ENCODE data around the gene TTL.
"Not testable (repeated sequence)": the region's sequence is repeated elsewhere in the genome, so short reads cannot be mapped to it uniquely, and the experiment has no call there.

GRCh38 chr2:112566508-112566907 lies 84.6 kb downstream of the TTL start:
- not testable (repeated sequence) for TF ChIP-seq NFRKB (IDR thresholded peaks at IDR 0.05); BHLHE40 (IDR thresholded peaks at IDR 0.05; ENCODE audit: borderline replicate concordance); ELF4 (IDR thresholded peaks at IDR 0.05); SUZ12 (IDR thresholded peaks at IDR 0.05); SP1 (IDR thresholded peaks at IDR 0.05); PKNOX1 (IDR thresholded peaks at IDR 0.05); FOXK2 (IDR thresholded peaks at IDR 0.05); LEF1 (IDR thresholded peaks at IDR 0.05; ENCODE audit: borderline replicate concordance)

Data from HEK293T (cell line).